Stimulated activated naive CD8-positive, alpha-beta T cell treated with anti-CD3 and anti-CD28 coated beads, Interleukin-15, Interleukin-2, amounts not matched to agents 100 ng/mL and 50 ng/mL, for 24 hours (primary cell): ENCODE data around the gene CRYBA4.

Experiments
- H3K27ac Mint-ChIP-seq: one replicate; pipeline ENCODE4 v1.8.0; 2021; ENCODE audit warnings: mild to moderate bottlenecking, mixed read lengths
- H3K27me3 Mint-ChIP-seq: one replicate; pipeline ENCODE4 v1.8.0; 2021; ENCODE audit warnings: mixed read lengths
- H3K36me3 Mint-ChIP-seq: one replicate; pipeline ENCODE4 v1.8.0; 2021; ENCODE audit warnings: low read depth, mixed read lengths
- H3K4me1 Mint-ChIP-seq: one replicate; pipeline ENCODE4 v1.8.0; 2021; ENCODE audit warnings: low read depth, mixed read lengths
- H3K4me3 Mint-ChIP-seq: one replicate; pipeline ENCODE4 v1.8.0; 2021; ENCODE audit warnings: mild to moderate bottlenecking, mixed read lengths
- H3K9me3 Mint-ChIP-seq: one replicate; pipeline ENCODE4 v1.8.0; 2021; ENCODE audit warnings: mixed read lengths

CRYBA4 gene

GRCh38 chr22:26588729-26589366 is 32.9 kb upstream of the CRYBA4 start:
- H3K4me1 Mint-ChIP-seq = peaks cover 85% of the 10 kb centered on the region
- H3K36me3 Mint-ChIP-seq = peaks cover 24% of the 10 kb centered on the region
- no peaks in the 10 kb centered on the region for H3K9me3 Mint-ChIP-seq
- H3K4me3 Mint-ChIP-seq = peak overlapping the region; percentile 89
- H3K27me3 Mint-ChIP-seq = no peaks in the 10 kb centered on the region
- peak overlapping the region; percentile 80 for H3K27ac Mint-ChIP-seq

DNA sequence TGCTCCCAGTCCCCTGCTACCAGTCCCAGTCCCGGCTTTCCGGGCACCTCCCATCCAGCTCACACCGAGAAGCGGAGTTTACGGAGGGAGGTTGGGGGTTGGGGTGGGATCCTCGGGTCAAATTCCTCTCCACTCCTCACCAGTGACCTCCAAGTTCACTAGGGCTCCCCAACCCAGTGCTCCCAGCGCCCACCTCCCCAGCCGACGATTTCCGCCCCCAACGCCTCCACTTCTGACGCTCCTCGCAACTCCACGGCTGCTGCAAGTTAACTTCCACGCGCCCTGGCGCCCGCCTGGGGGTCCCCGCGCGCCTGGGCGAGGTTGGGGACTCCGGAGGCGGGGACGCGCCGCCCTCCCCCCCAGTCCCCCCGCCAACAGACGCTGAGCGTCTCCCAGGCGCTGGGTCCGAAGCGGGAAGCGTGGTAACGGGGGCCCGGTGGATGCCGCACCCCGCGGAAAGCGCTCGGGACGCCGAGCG is 32.4 kb upstream of the CRYBA4 start:
- Mint-ChIP-seq H3K4me3 (peak overlapping the region; percentile 89), H3K36me3 (peaks cover 19% of the 10 kb centered on the region), H3K27me3 (no peaks in the 10 kb centered on the region), H3K27ac (peak overlapping the region; percentile 80), H3K9me3 (no peaks in the 10 kb centered on the region), H3K4me1 (peaks cover 85% of the 10 kb centered on the region)

DNA sequence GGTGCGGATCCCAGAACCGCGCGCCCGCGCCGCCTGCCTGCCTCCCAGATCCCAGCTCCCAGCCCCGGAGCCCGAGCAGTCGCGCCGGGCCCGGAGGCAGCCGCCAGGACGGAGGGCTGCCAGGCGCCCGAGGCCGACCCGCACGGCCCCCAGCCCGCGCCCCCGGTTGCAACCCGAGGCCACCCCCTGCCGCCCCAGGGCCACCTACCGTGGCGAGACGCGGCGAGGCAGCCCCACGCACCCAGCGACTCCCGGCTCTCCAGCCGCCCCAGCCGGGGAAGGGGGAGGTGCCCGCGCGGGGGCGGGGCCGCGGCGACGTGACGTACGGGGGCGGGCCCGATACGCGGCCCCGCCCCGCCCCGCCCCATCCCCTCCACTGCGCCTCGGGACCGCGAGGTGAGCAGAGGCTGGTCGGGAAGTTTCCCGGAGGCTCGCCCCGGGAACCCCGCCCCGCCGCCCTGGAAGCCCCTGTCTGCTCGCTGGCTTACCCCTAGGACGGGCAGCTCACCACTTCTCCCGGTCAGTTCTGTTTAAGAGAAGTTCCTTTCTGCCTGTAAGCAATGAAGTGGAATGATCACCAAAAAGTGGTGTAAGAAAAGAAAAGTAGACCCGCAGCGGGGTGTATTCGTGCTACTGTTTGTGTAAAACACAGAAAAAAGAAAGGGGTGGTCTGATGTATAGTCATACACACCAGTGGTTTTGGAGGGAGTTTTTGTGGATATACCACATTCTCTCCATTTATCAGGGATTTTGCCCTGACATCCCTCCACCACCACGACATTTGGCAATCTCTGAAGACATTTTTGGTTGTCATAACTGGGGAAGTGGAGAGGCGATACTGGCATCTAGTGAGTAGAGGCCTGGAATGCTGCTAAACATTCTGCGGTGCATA is 31.7 kb upstream of the CRYBA4 start, which contains the start of gene TPST2:
TPST2 (minus strand) TSS at position 288 of the 892 bp plus-strand sequence. CDS start 48,502 bp downstream, outside the sequence.
- Mint-ChIP-seq H3K4me1 (peaks cover 85% of the 10 kb centered on the region), H3K9me3 (no peaks in the 10 kb centered on the region), H3K27ac (peak within 1 kb of the TSS; percentile 90), H3K36me3 (peaks cover 15% of the 10 kb centered on the region), H3K4me3 (peak within 1 kb of the TSS; percentile 90), H3K27me3 (no peaks in the 10 kb centered on the region)

- Mint-ChIP-seq H3K4me3 (peak overlapping the region; percentile 2), H3K36me3 (peaks cover 8% of the 10 kb centered on the region), H3K27ac (peak overlapping the region; percentile 18), H3K4me1 (peaks cover 74% of the 10 kb centered on the region), H3K9me3 (no peaks in the 10 kb centered on the region), H3K27me3 (no peaks in the 10 kb centered on the region)
Observed at GRCh38 chr22:26592421-26592891, 29.3 kb upstream of the CRYBA4 start.

- Mint-ChIP-seq H3K27ac (peak overlapping the region; percentile 13), H3K4me1 (peaks cover 71% of the 10 kb centered on the region), H3K4me3 (no peak overlapping the region), H3K36me3 (no peaks in the 10 kb centered on the region), H3K9me3 (no peaks in the 10 kb centered on the region), H3K27me3 (no peaks in the 10 kb centered on the region)
Observed at GRCh38 chr22:26593763-26594162, 28.0 kb upstream of the CRYBA4 start.

DNA sequence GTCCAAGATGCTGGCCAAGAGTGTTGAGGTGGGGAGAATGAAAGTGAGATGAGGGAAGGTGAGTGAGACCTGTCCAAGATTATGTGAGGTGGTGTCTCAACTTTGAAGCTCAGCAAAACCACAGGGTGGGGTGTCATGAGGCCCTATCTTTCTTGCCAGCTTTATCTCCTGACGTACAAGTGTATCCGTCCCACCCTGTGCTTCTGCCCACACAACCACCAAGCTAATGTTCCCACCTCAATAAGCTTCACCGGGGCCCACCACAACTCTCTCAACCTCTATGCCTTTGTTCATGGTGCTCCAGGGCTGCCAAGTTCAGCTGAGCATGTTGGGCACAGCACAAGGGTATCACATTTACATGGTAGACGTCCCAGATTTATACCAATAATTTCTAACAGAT is 24.7 kb upstream of the CRYBA4 start:
- Mint-ChIP-seq H3K36me3 (no peaks in the 10 kb centered on the region), H3K9me3 (no peaks in the 10 kb centered on the region), H3K27ac (peak overlapping the region; percentile 19), H3K4me3 (no peak overlapping the region), H3K27me3 (no peaks in the 10 kb centered on the region), H3K4me1 (peaks cover 59% of the 10 kb centered on the region)

DNA sequence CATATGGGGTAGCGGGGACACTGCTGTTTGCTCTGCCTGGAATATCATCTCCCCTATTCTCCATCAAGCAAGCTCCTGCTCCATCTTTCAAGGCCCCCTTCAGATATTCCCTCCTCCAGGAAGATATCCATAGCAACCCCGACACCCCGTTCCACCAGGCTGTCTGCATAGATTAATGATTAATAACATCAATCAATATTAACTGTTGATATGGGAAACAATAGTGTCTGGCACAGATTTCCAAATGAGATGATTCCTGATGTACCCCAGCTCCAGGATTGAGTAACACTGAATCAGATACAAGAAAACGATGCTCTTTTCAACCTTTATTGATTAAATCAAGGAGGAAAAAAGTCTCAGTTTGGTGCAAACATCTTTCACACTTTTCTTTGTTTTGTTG is 24.3 kb upstream of the CRYBA4 start:
- H3K27me3 Mint-ChIP-seq = no peaks in the 10 kb centered on the region
- no peaks in the 10 kb centered on the region for H3K36me3 Mint-ChIP-seq

DNA sequence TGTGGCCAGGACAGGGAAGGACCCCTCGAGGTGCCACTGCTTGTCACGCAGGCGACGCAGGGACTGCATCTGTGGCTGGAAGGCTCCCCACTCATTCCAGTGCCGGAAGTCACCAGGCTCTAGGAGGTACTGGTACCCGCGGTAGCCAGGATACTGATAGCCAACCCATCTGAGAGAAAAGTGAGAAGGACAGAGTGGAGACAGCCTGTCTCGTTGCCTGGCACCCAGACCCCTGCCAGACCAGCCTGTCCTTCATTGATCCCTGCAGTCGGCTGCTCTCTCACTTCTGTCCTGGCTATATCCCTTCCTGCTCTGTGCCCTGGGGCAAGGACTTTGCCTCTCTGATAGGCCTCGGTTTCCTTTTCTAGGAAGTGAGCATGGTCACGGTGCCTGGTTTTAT is 22.3 kb upstream of the CRYBA4 start:
- Mint-ChIP-seq H3K27me3 (no peaks in the 10 kb centered on the region), H3K27ac (no peak overlapping the region), H3K4me1 (peaks cover 34% of the 10 kb centered on the region), H3K4me3 (no peak overlapping the region), H3K9me3 (no peaks in the 10 kb centered on the region), H3K36me3 (no peaks in the 10 kb centered on the region)

More for the DNA sequence above, 24.3 kb upstream of the CRYBA4 start:
- Mint-ChIP-seq H3K9me3 (no peaks in the 10 kb centered on the region), H3K27ac (no peak overlapping the region), H3K4me1 (peaks cover 54% of the 10 kb centered on the region), H3K4me3 (no peak overlapping the region)

DNA sequence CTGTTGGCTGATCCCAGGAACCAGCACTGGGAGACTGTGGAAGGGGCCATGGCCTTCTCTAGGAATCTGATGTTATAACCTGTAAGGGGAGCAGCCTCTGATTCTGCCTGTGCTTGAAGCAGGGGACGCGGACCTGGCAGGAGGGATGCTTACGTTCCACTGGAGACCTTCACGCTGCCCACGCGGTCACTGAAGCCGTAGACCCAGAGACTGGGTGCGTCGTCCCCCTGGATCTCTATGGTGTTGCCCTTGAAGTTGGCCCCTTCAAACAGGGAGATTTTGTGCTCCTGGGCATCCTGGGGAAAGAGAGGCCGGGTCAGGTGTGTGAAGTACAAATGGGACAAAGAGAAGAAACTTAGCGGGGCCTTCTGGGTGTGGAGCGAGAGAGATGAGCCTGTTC is 20.0 kb upstream of the CRYBA4 start:
- H3K4me1 Mint-ChIP-seq = peaks cover 28% of the 10 kb centered on the region

DNA sequence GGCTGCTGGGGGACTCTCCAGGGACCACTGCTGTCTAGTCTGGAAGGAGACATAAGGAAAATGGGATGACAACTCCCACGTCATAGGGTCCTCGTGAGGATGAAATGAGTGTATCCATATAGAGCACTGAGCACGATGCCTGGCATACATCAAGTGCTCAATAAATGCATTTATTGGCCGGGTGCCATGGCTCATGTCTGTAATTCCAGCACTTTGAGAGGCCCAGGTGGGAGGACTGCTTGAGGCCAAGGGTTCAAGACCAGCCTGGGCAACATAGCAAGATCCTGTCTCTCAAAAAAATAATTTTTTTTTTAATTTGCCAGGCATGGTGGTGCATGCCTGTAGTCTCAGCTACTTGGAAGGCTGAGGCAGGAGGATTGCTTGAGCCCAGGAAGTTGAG is 19.6 kb upstream of the CRYBA4 start:
- peaks cover 24% of the 10 kb centered on the region for H3K4me1 Mint-ChIP-seq
- H3K27me3 Mint-ChIP-seq = no peaks in the 10 kb centered on the region
- H3K4me3 Mint-ChIP-seq = no peak overlapping the region
- no peaks in the 10 kb centered on the region for H3K36me3 Mint-ChIP-seq
- no peak overlapping the region for H3K27ac Mint-ChIP-seq
- no peaks in the 10 kb centered on the region for H3K9me3 Mint-ChIP-seq

More for the DNA sequence above, 20.0 kb upstream of the CRYBA4 start:
- Mint-ChIP-seq H3K27me3 (no peaks in the 10 kb centered on the region), H3K36me3 (no peaks in the 10 kb centered on the region), H3K9me3 (no peaks in the 10 kb centered on the region), H3K4me3 (no peak overlapping the region), H3K27ac (no peak overlapping the region)

- H3K27ac Mint-ChIP-seq = no peak overlapping the region
- no peak overlapping the region for H3K4me3 Mint-ChIP-seq
- no peaks in the 10 kb centered on the region for H3K27me3 Mint-ChIP-seq
- no peaks in the 10 kb centered on the region for H3K36me3 Mint-ChIP-seq
- H3K4me1 Mint-ChIP-seq = peaks cover 9% of the 10 kb centered on the region
- no peaks in the 10 kb centered on the region for H3K9me3 Mint-ChIP-seq
Observed at GRCh38 chr22:26604368-26604767, 17.4 kb upstream of the CRYBA4 start.

DNA sequence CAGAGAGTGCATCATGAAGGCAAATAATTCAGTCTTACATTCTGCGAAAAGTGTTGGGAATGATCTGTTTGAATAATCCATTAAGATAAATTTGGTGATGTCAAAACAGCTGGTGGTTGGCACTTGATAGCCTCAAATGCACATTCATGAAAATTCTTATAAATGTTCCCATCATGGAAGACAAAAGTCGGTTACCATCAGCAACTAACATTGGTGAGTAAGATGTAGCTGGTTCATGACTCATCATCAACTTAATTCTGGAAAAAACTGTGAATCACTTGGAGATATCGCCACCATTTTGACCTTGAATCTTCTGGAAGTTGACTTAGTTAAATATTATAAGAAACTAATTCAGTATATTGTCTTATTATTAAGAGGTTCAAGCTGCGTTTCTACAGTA is 15.2 kb upstream of the CRYBA4 start:
- Mint-ChIP-seq H3K4me3 (no peak overlapping the region), H3K9me3 (no peaks in the 10 kb centered on the region), H3K36me3 (no peaks in the 10 kb centered on the region), H3K27me3 (no peaks in the 10 kb centered on the region), H3K27ac (no peak overlapping the region), H3K4me1 (peaks cover 27% of the 10 kb centered on the region)

DNA sequence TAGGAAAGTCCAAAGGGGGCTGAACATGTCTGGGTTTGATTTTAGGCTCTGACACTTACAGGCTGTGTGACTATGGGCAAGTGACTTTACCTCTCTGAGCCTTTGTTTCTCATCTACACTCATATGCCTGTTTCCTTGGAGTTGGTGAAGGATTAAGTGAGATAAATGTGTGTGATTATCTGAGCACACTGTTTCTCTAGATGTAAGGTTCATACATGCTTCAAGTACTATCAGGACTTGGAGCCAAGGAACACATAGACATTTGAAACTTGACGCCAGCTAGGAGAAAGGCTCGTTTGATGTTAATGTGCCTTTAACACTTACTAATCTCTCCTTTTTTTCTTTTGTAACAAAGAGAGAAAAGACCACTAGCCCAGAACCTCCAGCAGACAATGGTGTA is 13.6 kb upstream of the CRYBA4 start:
- H3K27me3 Mint-ChIP-seq = no peaks in the 10 kb centered on the region
- H3K9me3 Mint-ChIP-seq = no peaks in the 10 kb centered on the region
- no peak overlapping the region for H3K27ac Mint-ChIP-seq
- H3K4me3 Mint-ChIP-seq = no peak overlapping the region
- H3K36me3 Mint-ChIP-seq = no peaks in the 10 kb centered on the region
- peaks cover 27% of the 10 kb centered on the region for H3K4me1 Mint-ChIP-seq

GRCh38 chr22:26609287-26609686 is 12.5 kb upstream of the CRYBA4 start:
- Mint-ChIP-seq H3K27ac (no peak overlapping the region), H3K27me3 (no peaks in the 10 kb centered on the region), H3K9me3 (no peaks in the 10 kb centered on the region), H3K4me1 (peaks cover 27% of the 10 kb centered on the region), H3K36me3 (no peaks in the 10 kb centered on the region), H3K4me3 (no peak overlapping the region)
